Osteoblast (primary cell): ENCODE data around the gene SLC2A13. TPM values are rescaled to one million over a fixed set of nuclear protein-coding genes. Genes with fewer than 3 reads are reported as not detected.

Experiments used
- DNase-seq: peaks from one replicate; pipeline ENCODE4 v3.0.0; 2011; ENCODE audit warnings: low spot score, mixed read lengths; ENCODE audit not compliant: insufficient read length; ENCODE audit errors: missing footprints
- H2AFZ ChIP-seq: 2 replicates; pipeline ENCODE4 v1.6.0; 2011; ENCODE audit warnings: mild to moderate bottlenecking, low read length
- H3K27ac ChIP-seq: 2 replicates; pipeline ENCODE4 v1.5.1; 2011; ENCODE audit warnings: mild to moderate bottlenecking, low read depth, low read length, moderate library complexity
- H3K27me3 ChIP-seq: 2 replicates; pipeline ENCODE4 v1.6.0; 2012; ENCODE audit warnings: mild to moderate bottlenecking, control low read depth, inconsistent platforms, low read length, moderate library complexity; ENCODE audit not compliant: insufficient read depth
- H3K36me3 ChIP-seq: 2 replicates; pipeline ENCODE4 v1.5.1; 2011; ENCODE audit warnings: mild to moderate bottlenecking, low read length, control low read depth, moderate library complexity; ENCODE audit not compliant: insufficient read depth
- H3K4me1 ChIP-seq: 2 replicates; pipeline ENCODE4 v1.5.1; 2011; ENCODE audit warnings: mild to moderate bottlenecking, low read length, control low read depth, moderate library complexity; ENCODE audit not compliant: insufficient read depth
- H3K4me2 ChIP-seq: 2 replicates; pipeline ENCODE4 v1.6.0; 2011; ENCODE audit warnings: mild to moderate bottlenecking, low read length; ENCODE audit not compliant: insufficient read depth
- H3K4me3 ChIP-seq: fragments of 200-600 bp; sonication (generic); 3 replicates; pipeline ENCODE4 v1.5.1; 2012; ENCODE audit warnings: mild to moderate bottlenecking, low read length, inconsistent platforms; ENCODE audit not compliant: insufficient read depth
- H3K79me2 ChIP-seq: 2 replicates; pipeline ENCODE4 v1.6.0; 2012; ENCODE audit warnings: mild to moderate bottlenecking, low read length, control low read depth, inconsistent platforms; ENCODE audit not compliant: insufficient read depth
- H3K9me3 ChIP-seq: 2 replicates; pipeline ENCODE4 v1.5.1; 2011; ENCODE audit warnings: low read depth, low read length, control low read depth
- H4K20me1 ChIP-seq: 2 replicates; pipeline ENCODE4 v1.6.0; 2012; ENCODE audit warnings: mild to moderate bottlenecking, low read length, control low read depth; ENCODE audit not compliant: insufficient read depth
- CTCF ChIP-seq: IDR thresholded peaks from 2 replicates; pipeline ENCODE4 v1.5.1; 2011; ENCODE audit warnings: mild to moderate bottlenecking, low read depth, low read length, moderate library complexity; ENCODE audit errors: extremely low read depth
- total RNA-seq: library from RNA; depleted of rRNA; stranded (reverse); fragments of >200 nt; gene quantifications from 2 replicates; pipeline ENCODE4 v1.2.3, GENCODE V29; 2012

The SLC2A13 gene
- total RNA-seq, 1 donor: 12.3 TPM

- Histone ChIP-seq H3K4me2 (no peak overlapping the region), H3K27me3 (no peaks in the 10 kb centered on the region), H3K9me3 (no peaks in the 10 kb centered on the region), H4K20me1 (no peaks in the 10 kb centered on the region), H3K4me1 (no peaks in the 10 kb centered on the region), H3K79me2 (no peaks in the 10 kb centered on the region), H3K4me3 (no peak overlapping the region), H3K36me3 (no peaks in the 10 kb centered on the region), H2AFZ (no peak overlapping the region), H3K27ac (no peak overlapping the region)
- DNase-seq: no peak
- no peak for TF ChIP-seq CTCF
These were observed 333.0 kb downstream of the SLC2A13 start for GRCh38 chr12:39772821-39773259.

- no peak overlapping the region for H2AFZ ChIP-seq
- no peaks in the 10 kb centered on the region for H3K79me2 ChIP-seq
- no peak overlapping the region for H3K27ac ChIP-seq
- no peaks in the 10 kb centered on the region for H4K20me1 ChIP-seq
- no peak overlapping the region for H3K4me2 ChIP-seq
- H3K27me3 ChIP-seq: no peaks in the 10 kb centered on the region
- H3K4me3 ChIP-seq: no peak overlapping the region
- no peaks in the 10 kb centered on the region for H3K9me3 ChIP-seq
- H3K36me3 ChIP-seq: no peaks in the 10 kb centered on the region
- no peak for DNase-seq
- H3K4me1 ChIP-seq: no peaks in the 10 kb centered on the region
- no peak for TF ChIP-seq CTCF
These were observed 334.4 kb downstream of the SLC2A13 start for GRCh38 chr12:39771456-39771855.

- no peak overlapping the region for H3K27ac ChIP-seq
- H3K36me3 ChIP-seq: no peaks in the 10 kb centered on the region
- H3K27me3 ChIP-seq: no peaks in the 10 kb centered on the region
- DNase-seq: no peak
- TF ChIP-seq CTCF: peak; percentile 85
- H2AFZ ChIP-seq: no peak overlapping the region
- H3K4me2 ChIP-seq: no peak overlapping the region
- no peaks in the 10 kb centered on the region for H3K9me3 ChIP-seq
- H4K20me1 ChIP-seq: no peaks in the 10 kb centered on the region
- no peaks in the 10 kb centered on the region for H3K4me1 ChIP-seq
- H3K4me3 ChIP-seq: no peak overlapping the region
- no peaks in the 10 kb centered on the region for H3K79me2 ChIP-seq
These were observed 340.8 kb downstream of the SLC2A13 start for GRCh38 chr12:39764944-39765560.

GRCh38 chr12:39763890-39764169, 342.1 kb downstream of the SLC2A13 start:
- no peaks in the 10 kb centered on the region for H3K27me3 ChIP-seq
- H3K9me3 ChIP-seq: no peaks in the 10 kb centered on the region
- H3K27ac ChIP-seq: no peak overlapping the region
- TF ChIP-seq CTCF: no peak
- H3K36me3 ChIP-seq: no peaks in the 10 kb centered on the region
- H3K4me2 ChIP-seq: no peak overlapping the region
- no peaks in the 10 kb centered on the region for H4K20me1 ChIP-seq
- no peaks in the 10 kb centered on the region for H3K79me2 ChIP-seq
- no peaks in the 10 kb centered on the region for H3K4me1 ChIP-seq
- DNase-seq: no peak
- H2AFZ ChIP-seq: no peak overlapping the region
- H3K4me3 ChIP-seq: no peak overlapping the region
